Loucy (cell line): ENCODE measurements around the gene LGR5.

Experiments
- EZH2phosphoT487 ChIP-seq: fragments of 200-600 bp; IDR thresholded peaks from 2 replicates; pipeline ENCODE4 v1.6.1; 2018; ENCODE audit warnings: antibody characterized with exemption, mild to moderate bottlenecking, moderate library complexity, borderline replicate concordance
- TF ChIP-seq, protein P1 (sequence below): fragments of 200-600 bp; sonication (generic); conservative IDR thresholded peaks from 2 replicates; pipeline ENCODE4 v1.5.1; 2014; ENCODE audit warnings: mild to moderate bottlenecking, antibody characterized with exemption, low read length

DNA sequence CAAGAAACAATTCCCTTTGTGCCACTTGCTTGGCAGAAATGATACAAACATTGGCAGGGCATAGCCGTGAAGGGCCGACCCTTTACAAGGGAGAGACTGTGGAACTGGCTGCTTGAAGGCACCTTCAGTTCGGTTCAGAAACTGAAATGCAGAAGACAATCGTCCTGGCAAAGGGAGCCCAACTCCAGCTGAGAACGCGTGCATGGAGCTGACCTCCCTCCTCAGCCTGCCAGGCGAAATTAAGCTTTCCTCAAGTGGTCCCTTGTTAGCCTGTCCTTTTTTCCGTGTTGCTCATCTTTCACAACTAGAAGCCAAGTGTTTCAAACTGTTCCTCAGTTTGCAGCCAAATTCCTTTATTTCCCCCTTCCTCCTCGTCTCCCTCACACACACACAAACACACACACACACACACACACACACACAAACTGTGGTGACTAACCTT lies 8.1 kb downstream of the LGR5 start:
- TF ChIP-seq, protein P1, sequence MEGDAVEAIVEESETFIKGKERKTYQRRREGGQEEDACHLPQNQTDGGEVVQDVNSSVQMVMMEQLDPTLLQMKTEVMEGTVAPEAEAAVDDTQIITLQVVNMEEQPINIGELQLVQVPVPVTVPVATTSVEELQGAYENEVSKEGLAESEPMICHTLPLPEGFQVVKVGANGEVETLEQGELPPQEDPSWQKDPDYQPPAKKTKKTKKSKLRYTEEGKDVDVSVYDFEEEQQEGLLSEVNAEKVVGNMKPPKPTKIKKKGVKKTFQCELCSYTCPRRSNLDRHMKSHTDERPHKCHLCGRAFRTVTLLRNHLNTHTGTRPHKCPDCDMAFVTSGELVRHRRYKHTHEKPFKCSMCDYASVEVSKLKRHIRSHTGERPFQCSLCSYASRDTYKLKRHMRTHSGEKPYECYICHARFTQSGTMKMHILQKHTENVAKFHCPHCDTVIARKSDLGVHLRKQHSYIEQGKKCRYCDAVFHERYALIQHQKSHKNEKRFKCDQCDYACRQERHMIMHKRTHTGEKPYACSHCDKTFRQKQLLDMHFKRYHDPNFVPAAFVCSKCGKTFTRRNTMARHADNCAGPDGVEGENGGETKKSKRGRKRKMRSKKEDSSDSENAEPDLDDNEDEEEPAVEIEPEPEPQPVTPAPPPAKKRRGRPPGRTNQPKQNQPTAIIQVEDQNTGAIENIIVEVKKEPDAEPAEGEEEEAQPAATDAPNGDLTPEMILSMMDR: no peak
- TF ChIP-seq EZH2phosphoT487: no peak
